ENCODE data around the gene KLF3. TPM values are rescaled to one million over a fixed set of nuclear protein-coding genes. Genes with fewer than 3 reads are reported as not detected.
A peak's percentile ranks its signal among the peaks of the same experiment; 100 is the strongest.

The KLF3 gene
- total RNA-seq, 1 donor from 2014 or later, result 58.0 TPM

DNA sequence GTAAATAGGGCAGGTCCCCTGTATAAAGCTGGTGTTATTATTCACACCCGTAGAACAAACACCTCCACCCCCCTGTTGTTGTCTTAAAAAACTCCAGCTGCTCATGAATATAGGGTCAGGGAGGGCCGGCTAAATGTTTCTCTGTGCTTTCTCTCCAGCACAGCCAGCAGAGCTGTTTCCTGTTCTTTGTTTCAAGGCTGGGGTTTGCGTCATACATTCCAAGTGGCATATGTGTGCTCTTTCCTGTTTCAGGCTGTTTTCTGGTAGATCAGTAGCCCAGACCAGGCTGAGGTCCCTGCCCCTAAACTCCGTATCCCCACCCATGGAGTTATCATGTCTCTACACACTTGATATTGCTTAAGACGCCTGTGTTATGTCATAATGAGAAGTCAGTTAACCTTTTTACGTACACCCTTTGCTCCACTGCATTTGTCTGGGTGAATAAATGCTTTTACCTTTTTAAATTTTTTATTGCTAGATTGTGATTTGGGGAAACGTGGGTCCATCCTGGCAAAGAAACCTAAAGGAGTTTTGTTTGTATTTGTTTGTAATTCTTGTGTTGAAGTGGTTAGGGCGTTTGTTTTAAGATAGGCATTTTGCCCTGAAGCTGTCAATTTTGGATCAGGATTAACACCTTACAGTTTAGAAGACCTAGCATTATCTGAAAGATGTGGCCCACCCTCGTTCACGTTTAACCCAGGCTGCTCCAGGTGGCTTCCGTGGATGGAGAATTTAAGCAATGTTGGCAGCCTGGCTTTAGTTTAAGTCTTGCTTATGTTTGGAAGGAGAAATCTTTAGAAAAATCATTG is 3.3 kb downstream of the KLF3 start:
- intact Hi-C loops (cut with DNase I), result loop anchor here (5.0 kb wide), 1 partner anchor 350 kb away; no protein-coding TSS in a partner anchor
- ATAC-seq (peak; percentile 63 to 69), DNase-seq (peak; percentile 64)
- Histone ChIP-seq H3K36me3 (no peaks in the 10 kb centered on the region), H3K27me3 (ENCODE audit: low read depth) (no peaks in the 10 kb centered on the region), H3K9me3 (no peaks in the 10 kb centered on the region), H3K4me3 (peak overlapping the region; percentile 87), H3K4me1 (peaks cover 68% of the 10 kb centered on the region), H3K27ac (peak overlapping the region; percentile 100)
- TF ChIP-seq, protein P1, sequence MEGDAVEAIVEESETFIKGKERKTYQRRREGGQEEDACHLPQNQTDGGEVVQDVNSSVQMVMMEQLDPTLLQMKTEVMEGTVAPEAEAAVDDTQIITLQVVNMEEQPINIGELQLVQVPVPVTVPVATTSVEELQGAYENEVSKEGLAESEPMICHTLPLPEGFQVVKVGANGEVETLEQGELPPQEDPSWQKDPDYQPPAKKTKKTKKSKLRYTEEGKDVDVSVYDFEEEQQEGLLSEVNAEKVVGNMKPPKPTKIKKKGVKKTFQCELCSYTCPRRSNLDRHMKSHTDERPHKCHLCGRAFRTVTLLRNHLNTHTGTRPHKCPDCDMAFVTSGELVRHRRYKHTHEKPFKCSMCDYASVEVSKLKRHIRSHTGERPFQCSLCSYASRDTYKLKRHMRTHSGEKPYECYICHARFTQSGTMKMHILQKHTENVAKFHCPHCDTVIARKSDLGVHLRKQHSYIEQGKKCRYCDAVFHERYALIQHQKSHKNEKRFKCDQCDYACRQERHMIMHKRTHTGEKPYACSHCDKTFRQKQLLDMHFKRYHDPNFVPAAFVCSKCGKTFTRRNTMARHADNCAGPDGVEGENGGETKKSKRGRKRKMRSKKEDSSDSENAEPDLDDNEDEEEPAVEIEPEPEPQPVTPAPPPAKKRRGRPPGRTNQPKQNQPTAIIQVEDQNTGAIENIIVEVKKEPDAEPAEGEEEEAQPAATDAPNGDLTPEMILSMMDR (IDR thresholded peaks at IDR 0.05), result no peak

- Histone ChIP-seq H3K4me1 (peaks cover 70% of the 10 kb centered on the region), H3K9me3 (no peaks in the 10 kb centered on the region), H3K36me3 (no peaks in the 10 kb centered on the region), H3K27ac (peak overlapping the region; percentile 100), H3K27me3 (ENCODE audit: low read depth) (no peaks in the 10 kb centered on the region), H3K4me3 (peak overlapping the region; percentile 87)
- intact Hi-C loops (cut with DNase I), result loop anchor here (5.0 kb wide), 1 partner anchor 351 kb away; no protein-coding TSS in a partner anchor
- ATAC-seq, result no peak
- DNase-seq, result no peak
- TF ChIP-seq, protein P1 (IDR thresholded peaks at IDR 0.05), result no peak
Measured at GRCh38 chr4:38668203-38668971, 4.4 kb downstream of the KLF3 start.

- Histone ChIP-seq H3K27ac (peak overlapping the region; percentile 100), H3K9me3 (no peaks in the 10 kb centered on the region), H3K4me1 (peaks cover 78% of the 10 kb centered on the region), H3K4me3 (peak overlapping the region; percentile 18), H3K27me3 (ENCODE audit: low read depth) (no peaks in the 10 kb centered on the region), H3K36me3 (no peaks in the 10 kb centered on the region)
- ATAC-seq (no peak), DNase-seq (no peak)
- TF ChIP-seq, protein P1 (IDR thresholded peaks at IDR 0.05), result no peak
- intact Hi-C loops (cut with DNase I), result loop anchor here (5.0 kb wide), 1 partner anchor 352 kb away; no protein-coding TSS in a partner anchor
Measured at GRCh38 chr4:38669208-38669607, 5.2 kb downstream of the KLF3 start.

DNA sequence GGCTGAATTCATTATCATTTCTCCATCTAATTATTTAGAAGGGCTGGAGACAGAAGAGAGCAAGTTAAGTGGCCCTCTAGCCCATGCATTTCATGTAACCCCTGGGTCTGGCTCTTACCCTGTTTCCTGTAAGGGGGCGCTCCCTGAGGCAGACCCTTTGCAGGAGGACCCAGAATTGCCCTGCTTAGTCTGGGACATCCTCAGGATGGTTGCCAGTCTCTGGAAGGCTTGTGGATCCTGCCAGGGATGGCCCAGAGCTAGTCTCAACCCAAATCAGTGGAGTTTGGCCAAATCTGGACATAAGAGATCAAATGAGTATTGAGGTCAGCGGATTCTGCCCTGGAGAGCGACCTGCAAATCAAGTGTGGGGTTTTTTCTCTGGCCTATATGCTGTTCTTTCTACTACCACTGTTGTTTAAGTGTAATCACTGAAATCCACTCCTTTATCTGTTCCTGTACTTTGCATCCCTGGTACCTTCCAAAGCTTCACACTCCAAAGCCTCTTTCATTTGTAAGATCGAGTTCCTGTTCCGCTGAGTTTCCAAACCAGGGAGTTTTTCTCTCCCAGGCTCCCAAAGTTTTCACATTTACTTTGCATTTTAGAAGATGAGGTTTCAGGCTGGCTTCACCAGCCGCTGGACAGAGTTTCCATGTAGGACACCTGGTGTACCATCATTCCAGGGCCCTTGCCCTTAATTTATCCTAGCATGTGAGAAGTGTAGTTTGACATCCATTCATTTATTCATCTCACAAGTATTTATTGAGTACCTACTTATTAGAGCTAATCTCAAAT is 6.3 kb downstream of the KLF3 start:
- peaks cover 89% of the 10 kb centered on the region for H3K4me1 ChIP-seq
- DNase-seq (no peak), ATAC-seq (no peak)
- intact Hi-C loops (cut with DNase I), result no loop called here
- H3K36me3 ChIP-seq, result no peaks in the 10 kb centered on the region
- H3K4me3 ChIP-seq, result peak overlapping the region; percentile 31
- no peaks in the 10 kb centered on the region for H3K9me3 ChIP-seq
- peak overlapping the region; percentile 100 for H3K27ac ChIP-seq
- H3K27me3 ChIP-seq (ENCODE audit: low read depth), result no peaks in the 10 kb centered on the region
- TF ChIP-seq, protein P1 (IDR thresholded peaks at IDR 0.05), result no peak
